GM21526 (cell line): ENCODE measurements around the gene HEG1.

Experiments
- ATAC-seq: cut with Tn5 transposase; IDR thresholded peaks from one replicate; pipeline ENCODE4 v1.9.1; 2021; ENCODE audit warnings: moderate library complexity; ENCODE audit not compliant: unreplicated experiment, low FRiP score

HEG1 gene

DNA sequence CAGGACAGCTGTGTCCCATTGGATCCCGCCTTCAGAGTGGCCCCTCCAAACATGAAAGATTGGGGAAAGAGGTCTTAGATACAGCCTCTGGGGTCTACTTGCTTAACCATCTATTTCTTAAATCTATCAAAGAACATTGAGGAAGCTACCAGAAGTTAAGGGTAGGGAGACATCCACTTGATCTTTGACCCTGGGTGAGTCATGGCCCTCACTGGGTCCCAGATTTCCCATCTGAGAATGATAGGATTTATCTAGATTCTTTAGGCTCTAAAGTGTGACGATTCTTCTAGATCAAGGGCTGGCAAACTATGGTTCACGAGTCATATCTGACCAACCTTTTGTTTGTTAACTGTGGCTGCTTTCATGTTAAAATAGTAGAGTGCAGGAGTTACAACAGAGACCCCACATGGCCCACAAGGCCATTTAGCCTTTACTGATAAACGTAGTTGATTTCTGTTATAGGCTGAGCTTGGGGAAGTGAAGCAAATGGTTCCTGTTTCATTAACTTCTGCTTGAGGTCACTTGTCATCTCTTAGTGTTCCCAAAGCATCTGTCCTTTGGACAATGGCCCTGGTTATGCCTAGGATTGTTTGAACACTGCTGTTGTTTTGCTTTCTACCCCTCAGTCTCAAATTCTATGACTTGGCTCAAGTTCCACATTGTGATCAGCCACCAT is 129.2 kb downstream of the HEG1 start:
- no peak for ATAC-seq

DNA sequence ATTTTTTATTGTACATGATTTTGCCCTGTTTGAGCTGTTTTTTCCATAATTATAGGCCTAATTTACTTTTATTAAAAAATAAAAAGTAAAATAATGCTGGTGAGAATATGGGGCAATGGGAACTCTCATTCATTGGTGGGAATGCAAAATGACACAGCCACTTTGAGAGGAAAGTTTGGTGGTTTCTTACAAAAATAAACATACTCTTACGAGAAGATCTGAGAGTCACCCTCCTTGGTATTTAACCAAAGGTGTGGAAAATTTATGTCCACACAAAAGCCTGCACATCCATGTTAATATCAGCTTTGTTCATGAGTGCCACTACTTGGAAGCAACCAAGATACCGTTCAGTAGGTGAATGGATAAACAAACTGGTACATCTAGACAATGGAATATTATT is 131.1 kb downstream of the HEG1 start:
- no peak for ATAC-seq

DNA sequence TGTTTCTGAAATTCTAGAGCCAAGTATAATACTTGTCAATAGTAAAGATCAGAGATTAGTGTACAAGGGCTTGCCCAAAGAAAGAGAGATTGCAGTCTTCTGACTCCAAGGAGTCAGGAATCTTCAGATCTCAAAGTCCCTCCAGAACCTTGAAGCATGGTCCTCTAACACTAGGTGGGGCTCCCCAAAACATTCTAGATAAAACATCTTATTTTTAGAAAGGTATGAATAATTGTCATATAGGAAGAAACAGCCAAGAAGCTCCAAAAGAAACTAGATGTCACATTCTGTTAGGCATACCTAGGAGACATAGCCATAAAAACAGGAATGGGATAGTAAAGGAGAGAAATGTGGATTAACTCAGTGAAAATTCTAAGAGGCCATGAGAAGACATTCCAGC is 132.0 kb downstream of the HEG1 start:
- ATAC-seq: no peak

DNA sequence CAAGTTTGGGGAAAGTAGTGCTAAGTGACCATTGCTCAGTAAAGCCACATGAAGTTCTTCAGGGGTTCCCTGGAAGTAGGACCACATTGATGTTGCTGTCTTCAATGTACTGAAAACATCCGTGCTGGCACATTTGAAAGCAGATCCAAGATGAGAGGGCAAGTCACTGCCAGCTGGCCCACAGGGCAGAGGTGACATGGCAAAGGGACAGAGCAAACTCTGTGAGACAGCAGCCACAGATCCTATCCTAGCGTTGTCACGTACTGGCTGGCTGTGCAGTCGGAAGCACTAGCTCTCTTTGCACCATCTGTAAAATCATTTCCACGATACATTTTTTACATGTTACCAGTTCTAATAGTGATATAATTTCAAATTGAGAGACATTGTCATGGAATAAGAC is 135.1 kb downstream of the HEG1 start:
- no peak for ATAC-seq

DNA sequence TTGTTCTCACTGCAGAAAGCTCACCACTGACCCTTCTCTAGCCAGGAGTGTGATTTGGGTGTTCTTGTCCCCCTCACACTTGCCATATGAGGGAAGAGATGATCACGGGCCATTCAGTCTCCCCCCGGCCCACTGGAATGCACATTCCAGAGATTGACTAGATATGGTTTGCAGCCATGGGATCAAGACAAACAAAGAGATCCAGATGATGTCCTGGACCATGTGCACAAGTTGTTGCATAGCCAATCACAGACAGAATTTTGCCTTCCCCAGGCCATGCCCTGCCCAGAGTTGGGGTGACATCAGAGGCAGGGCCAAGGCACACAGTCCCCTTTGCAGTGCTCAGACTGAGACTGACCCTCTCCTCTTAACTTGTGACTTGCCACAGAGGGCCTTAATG is 136.0 kb downstream of the HEG1 start:
- ATAC-seq: no peak

DNA sequence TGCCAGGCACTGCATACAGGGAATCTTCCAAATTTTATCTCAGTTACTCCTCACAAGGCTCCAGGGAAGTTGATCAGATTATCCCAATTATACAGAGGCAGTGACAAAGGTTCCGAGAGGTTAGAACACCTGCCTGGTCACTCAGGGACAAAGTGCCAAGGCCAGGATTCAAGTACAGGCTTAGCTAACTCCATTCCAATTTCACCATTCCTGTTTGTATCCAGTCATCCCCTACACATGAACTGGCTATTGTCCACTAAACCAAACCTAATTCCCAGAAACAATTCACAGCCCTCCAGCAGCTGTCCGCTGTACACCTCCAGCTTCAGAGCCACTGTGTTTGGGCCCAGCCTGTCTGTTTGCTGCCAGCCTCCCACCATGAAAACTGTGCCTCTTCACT is 137.3 kb downstream of the HEG1 start:
- no peak for ATAC-seq

DNA sequence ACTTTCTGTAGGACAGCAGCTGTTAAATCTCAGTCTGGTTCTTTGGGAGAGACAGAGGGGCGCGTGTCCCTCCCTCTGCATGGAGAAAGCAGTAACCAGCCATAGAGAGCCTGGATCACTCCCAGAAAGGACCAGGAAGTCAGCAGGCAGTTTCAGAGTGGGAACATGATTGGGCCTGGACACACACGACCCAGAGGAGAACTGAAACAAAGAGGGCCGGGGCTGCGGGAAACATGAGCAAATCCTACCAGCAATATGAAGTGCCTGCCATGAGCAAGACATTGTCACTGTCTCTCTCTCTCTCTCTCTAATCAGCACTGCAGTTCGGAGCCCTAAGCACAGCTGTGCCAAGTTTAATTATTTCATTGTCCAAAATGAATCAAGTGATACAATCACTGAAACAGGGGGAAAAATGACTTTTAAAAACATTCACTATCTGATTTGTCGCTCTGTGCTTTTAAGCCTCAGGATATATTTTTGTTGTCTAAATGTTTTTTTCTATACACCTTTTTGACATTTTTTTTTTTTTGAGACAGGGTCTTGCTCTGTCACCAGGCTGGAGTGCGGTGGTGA is 138.9 kb downstream of the HEG1 start:
- no peak for ATAC-seq
